Cardiac muscle cell (in vitro differentiated cells and primary cell): ENCODE measurements around the gene SELENOM. TPM values are rescaled to one million over a fixed set of nuclear protein-coding genes. Genes with fewer than 3 reads are reported as not detected.

ENCODE experiments used
- DNase-seq, 2 donors: peaks; one replicate each; pipeline versions ENCODE4 v3.0.0 to v3.0.0-alpha.2; 2010 to 2017; ENCODE audit warnings: low read depth in 1 of 2, low spot score in 1 of 2
- H3K27ac ChIP-seq: fragments of 200-600 bp; sonication (generic); 2 replicates; pipeline ENCODE4 v1.5.1; 2016
- H3K27me3 ChIP-seq: fragments of 200-600 bp; sonication (generic); 2 replicates; pipeline ENCODE4 v1.6.0; 2016; ENCODE audit warnings: control low read depth
- H3K36me3 ChIP-seq: fragments of 200-600 bp; sonication (generic); 2 replicates; pipeline ENCODE4 v1.5.1; 2016; ENCODE audit warnings: control low read depth
- H3K4me1 ChIP-seq: fragments of 200-600 bp; sonication (generic); 2 replicates; pipeline ENCODE4 v1.8.1; 2017; ENCODE audit warnings: low read depth, mild to moderate bottlenecking, mixed run types
- H3K4me3 ChIP-seq: fragments of 200-600 bp; sonication (generic); 2 replicates; pipeline ENCODE4 v1.5.1; 2016; ENCODE audit warnings: mild to moderate bottlenecking
- H3K9me3 ChIP-seq: fragments of 200-600 bp; sonication (generic); 2 replicates; pipeline ENCODE4 v1.5.1; 2017; ENCODE audit warnings: low read depth, mild to moderate bottlenecking, control low read depth
- CTCF ChIP-seq: IDR thresholded peaks from 2 replicates; pipeline ENCODE4 v1.5.1; 2012; ENCODE audit warnings: low read depth, mild to moderate bottlenecking, low read length
- polyA plus RNA-seq: library from polyadenylated mRNA; unstranded; fragments of >200 nt; fragmentation: Nextera tagmentation; extraction: Ambion mirVana; gene quantifications from 2 replicates; pipeline ENCODE4 v1.2.1, GENCODE V29; 2016
- total RNA-seq: library from RNA; depleted of rRNA; stranded (reverse); fragments of >200 nt; gene quantifications from 2 replicates; pipeline ENCODE4 v1.2.3, GENCODE V29; 2016

Gene SELENOM
- total and polyA plus RNA-seq, 2 experiments from 2014 or later, result 84.0 to 88.8 TPM

DNA sequence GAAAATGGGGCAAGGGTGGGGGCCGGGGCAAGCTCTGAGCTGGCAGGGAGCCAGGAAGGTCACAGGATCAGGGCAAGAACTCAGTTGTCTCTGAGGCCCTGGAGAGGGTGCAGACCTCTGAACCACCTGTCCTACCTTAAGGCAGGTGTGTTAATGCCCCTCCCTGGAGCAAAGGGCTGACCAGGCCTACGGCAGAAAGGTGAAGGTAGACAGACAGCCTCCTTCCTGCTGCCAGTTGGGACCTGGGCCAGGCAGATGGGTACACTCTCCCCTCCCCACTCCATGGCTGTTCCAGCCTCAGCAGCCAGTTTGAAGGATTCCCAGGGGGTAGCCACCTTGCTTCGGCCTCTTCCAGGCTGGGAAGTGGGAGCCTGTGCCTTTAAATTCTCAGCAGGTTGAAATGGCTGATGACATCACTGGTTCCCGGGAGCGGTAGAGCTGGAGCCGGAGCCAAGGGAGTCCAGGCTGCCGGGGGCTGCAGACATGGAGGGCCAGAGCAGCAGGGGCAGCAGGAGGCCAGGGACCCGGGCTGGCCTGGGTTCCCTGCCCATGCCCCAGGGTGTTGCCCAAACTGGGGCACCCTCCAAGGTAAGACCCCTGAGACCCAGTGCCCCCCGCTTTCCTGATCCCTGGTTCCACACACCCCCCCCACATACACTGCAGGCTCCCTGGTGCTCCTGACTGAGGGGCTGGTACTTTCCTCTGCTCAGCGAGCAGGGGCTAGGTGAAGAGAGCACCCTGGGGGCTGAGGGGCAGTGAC, 15.3 kb upstream of the SELENOM start, which contains the start of gene INPP5J:
Gene INPP5J, plus strand, starts transcription at position 435 of the 760 bp plus-strand sequence. Its CDS starts 49 bp downstream, at position 484.
- peak within 1 kb of the TSS; percentile 56 for H3K4me3 ChIP-seq
- no peaks in the 10 kb centered on the region for H3K27me3 ChIP-seq
- no peaks in the 10 kb centered on the region for H3K9me3 ChIP-seq
- no peak for TF ChIP-seq CTCF
- DNase-seq, result peak; percentile 60 to 84
- peaks cover 45% of the 10 kb centered on the region for H3K4me1 ChIP-seq
- H3K36me3 ChIP-seq, result no peaks in the 10 kb centered on the region
- H3K27ac ChIP-seq, result peak within 1 kb of the TSS; percentile 81

GRCh38 chr22:31122196-31122531, 14.8 kb upstream of the SELENOM start:
- Histone ChIP-seq H3K9me3 (no peaks in the 10 kb centered on the region), H3K27ac (peak overlapping the region; percentile 81), H3K36me3 (no peaks in the 10 kb centered on the region), H3K4me1 (peaks cover 46% of the 10 kb centered on the region), H3K27me3 (no peaks in the 10 kb centered on the region), H3K4me3 (no peak overlapping the region)
- DNase-seq, result no peak
- TF ChIP-seq CTCF, result no peak

DNA sequence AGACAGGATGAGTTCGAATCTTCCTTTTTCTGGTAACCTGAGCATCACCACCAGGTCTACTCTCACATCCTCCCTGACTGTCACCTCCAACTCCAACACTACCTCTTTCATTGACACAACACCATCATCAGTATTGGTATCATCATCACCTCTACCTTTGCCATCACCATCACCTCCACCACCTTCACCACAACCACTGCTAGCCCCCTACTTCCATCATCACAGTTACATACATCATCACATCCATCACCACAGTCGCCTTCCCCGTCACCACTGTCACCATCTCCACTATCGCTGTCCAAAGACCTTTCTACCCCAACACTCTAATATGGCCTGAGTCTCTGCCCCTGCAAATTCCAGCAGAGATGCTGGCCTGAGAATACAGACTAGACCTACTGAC, 14.0 kb upstream of the SELENOM start:
- H3K36me3 ChIP-seq, result no peaks in the 10 kb centered on the region
- no peaks in the 10 kb centered on the region for H3K27me3 ChIP-seq
- TF ChIP-seq CTCF, result no peak
- no peaks in the 10 kb centered on the region for H3K9me3 ChIP-seq
- no peak for DNase-seq
- no peak overlapping the region for H3K4me3 ChIP-seq
- H3K27ac ChIP-seq, result no peak overlapping the region
- H3K4me1 ChIP-seq, result peaks cover 46% of the 10 kb centered on the region

DNA sequence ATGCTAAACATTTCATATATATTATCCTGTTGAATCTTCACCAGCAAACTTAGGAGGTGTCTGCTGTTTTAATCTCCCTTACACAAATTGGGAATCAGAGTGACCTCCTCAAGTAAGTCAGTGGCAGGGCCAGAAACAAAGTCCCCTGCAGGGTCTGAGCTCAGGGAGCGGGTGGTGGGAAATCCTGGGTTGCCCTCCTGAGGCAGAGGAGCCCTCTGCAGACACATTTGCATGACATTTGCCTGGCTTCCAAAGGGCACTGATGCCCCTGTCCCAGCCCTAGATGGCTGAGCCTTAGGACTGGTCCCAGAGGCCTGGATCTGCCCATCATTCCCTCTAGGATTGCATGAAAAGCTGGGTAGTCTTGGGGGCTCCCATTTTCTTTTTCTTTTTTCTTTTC, 13.3 kb upstream of the SELENOM start:
- Histone ChIP-seq H3K27ac (peak overlapping the region; percentile 91), H3K9me3 (no peaks in the 10 kb centered on the region), H3K4me1 (peaks cover 46% of the 10 kb centered on the region), H3K36me3 (no peaks in the 10 kb centered on the region), H3K27me3 (no peaks in the 10 kb centered on the region), H3K4me3 (no peak overlapping the region)
- DNase-seq, result no peak
- TF ChIP-seq CTCF, result no peak

DNA sequence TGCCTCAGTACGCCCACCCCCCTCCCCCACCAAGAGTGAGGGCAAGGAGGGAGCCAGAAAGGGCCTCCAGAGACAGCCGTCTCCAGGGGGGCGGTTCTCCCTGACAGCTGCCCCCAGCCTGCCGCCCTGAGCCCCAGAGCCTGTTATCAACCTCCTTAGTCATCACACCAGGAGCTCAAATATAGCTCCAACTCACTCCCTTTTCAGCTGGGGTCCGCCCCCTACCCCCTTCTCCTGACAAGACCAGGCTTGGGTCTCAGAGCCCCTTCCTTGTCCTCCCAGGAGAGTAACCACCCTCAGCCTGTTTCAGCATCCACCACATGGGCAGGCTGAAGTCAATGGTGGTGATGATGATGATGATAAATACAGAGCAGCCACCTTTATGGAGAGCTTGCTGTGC, 12.9 kb upstream of the SELENOM start:
- no peaks in the 10 kb centered on the region for H3K36me3 ChIP-seq
- no peak for DNase-seq
- H3K4me1 ChIP-seq, result peaks cover 46% of the 10 kb centered on the region
- no peak overlapping the region for H3K4me3 ChIP-seq
- no peaks in the 10 kb centered on the region for H3K9me3 ChIP-seq
- peak overlapping the region; percentile 91 for H3K27ac ChIP-seq
- TF ChIP-seq CTCF, result no peak
- H3K27me3 ChIP-seq, result no peaks in the 10 kb centered on the region
